ENCODE results near the gene GALNT18.

GALNT18 gene

DNA sequence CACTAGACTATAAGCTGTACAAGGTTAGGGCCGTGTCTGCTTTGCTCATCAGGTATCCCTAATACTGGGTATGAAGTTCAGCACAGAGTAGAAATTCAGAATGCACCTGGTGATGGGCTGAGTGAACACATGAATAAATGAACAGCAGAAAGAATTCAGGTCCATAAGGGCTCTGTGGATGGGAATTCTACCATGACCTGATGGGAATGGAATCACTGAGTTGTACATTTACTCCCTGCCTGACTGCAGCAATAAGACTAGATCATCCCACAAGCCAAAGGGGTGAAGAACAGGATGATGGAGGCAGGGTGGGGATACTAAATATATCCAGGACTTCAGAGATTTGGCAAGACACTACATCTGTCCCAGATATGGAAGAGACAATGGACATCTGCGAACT lies 182.2 kb downstream of the GALNT18 start:
- TF ChIP-seq, protein P1, sequence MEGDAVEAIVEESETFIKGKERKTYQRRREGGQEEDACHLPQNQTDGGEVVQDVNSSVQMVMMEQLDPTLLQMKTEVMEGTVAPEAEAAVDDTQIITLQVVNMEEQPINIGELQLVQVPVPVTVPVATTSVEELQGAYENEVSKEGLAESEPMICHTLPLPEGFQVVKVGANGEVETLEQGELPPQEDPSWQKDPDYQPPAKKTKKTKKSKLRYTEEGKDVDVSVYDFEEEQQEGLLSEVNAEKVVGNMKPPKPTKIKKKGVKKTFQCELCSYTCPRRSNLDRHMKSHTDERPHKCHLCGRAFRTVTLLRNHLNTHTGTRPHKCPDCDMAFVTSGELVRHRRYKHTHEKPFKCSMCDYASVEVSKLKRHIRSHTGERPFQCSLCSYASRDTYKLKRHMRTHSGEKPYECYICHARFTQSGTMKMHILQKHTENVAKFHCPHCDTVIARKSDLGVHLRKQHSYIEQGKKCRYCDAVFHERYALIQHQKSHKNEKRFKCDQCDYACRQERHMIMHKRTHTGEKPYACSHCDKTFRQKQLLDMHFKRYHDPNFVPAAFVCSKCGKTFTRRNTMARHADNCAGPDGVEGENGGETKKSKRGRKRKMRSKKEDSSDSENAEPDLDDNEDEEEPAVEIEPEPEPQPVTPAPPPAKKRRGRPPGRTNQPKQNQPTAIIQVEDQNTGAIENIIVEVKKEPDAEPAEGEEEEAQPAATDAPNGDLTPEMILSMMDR (IDR thresholded peaks at IDR 0.05; ENCODE audit: low read depth, low read length, missing control alignments) = no peak
- no peak for DNase-seq (ENCODE audit: low read depth)
- in situ Hi-C loops (cut with HindIII; ENCODE audit: low sequenced_read_pairs) = no loop called here
- no peak overlapping the region for H3K4me3 ChIP-seq (ENCODE audit: low read depth, low read length)

DNA sequence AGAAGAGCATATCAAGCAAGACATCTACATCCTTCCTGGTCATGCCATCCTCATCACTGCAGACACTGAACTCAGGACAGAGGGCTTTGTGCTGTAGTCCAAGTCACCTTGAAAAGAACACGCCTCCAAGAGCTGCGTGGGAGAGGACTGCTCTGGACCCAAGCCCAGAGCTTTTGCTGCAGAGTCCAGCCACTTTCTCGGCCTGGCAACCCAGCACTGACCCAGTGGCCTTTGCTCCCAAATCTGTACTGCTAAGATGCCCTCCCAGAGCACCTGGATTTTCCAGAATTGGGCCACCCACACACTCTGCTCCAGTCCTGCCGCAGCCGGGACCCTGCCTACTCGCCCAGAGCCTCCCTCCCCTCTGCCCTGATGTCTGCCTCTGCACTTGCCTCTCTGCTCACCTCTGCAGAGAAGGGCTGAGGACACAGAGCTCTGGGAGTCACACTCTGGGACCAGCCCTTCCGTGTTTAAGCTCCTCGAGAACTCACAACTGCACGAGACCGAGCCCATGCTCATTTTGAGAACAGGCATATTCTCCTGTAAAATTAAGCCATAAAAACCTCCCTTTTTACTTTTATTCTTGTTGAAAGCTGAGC lies 185.0 kb downstream of the GALNT18 start:
- no peak for DNase-seq (ENCODE audit: low read depth)
- H3K4me3 ChIP-seq (ENCODE audit: low read depth, low read length) = no peak overlapping the region
- TF ChIP-seq, protein P1 (IDR thresholded peaks at IDR 0.05; ENCODE audit: low read depth, low read length, missing control alignments) = no peak
- in situ Hi-C loops (cut with HindIII; ENCODE audit: low sequenced_read_pairs) = no loop called here

DNA sequence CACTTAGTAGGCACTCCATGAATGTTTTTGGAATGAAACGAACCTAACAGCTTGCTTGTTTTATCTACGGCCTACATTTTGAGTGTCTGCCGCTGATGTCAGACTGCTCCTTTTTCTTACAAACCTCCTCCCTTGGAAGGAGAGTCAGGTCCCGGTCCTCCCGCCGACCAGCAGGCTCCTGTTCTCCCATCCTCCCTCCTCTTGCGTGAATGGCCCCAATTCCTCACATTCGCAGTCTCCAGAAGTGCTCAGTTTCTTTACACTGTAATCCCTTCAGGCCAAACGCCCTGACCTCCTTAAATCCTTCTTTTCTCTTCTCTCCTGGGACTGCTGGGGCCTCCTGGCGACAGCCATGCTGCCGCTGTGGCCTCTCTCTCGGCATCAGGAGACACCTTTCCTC lies 186.2 kb downstream of the GALNT18 start:
- no peak for DNase-seq (ENCODE audit: low read depth)
- in situ Hi-C loops (cut with HindIII; ENCODE audit: low sequenced_read_pairs) = no loop called here

DNA sequence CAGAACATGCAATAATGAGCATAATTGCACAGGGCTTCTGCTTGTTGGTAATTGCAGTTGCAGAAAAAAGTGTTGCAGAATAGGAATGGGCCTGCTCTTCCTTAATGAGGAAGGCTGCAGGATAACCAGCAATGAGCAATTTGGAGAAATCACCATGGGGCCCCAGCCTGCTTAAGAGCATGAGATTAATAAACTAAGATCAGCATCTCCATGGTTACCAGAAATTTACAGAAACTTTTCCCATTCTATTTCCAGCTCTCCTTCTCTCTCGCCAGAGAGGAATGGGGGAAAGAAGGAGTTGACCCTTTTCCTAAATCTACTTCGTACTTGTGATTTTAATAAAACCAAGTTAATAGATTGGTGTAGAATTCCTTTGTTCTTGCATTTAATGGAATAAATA lies 187.8 kb downstream of the GALNT18 start:
- in situ Hi-C loops (cut with HindIII; ENCODE audit: low sequenced_read_pairs) = no loop called here
- no peak for DNase-seq (ENCODE audit: low read depth)
- TF ChIP-seq, protein P1 (IDR thresholded peaks at IDR 0.05; ENCODE audit: low read depth, low read length, missing control alignments) = no peak
- H3K4me3 ChIP-seq (ENCODE audit: low read depth, low read length) = no peak overlapping the region

More for the DNA sequence above, 186.2 kb downstream of the GALNT18 start:
- TF ChIP-seq, protein P1 (IDR thresholded peaks at IDR 0.05; ENCODE audit: low read depth, low read length, missing control alignments) = no peak
- no peak overlapping the region for H3K4me3 ChIP-seq (ENCODE audit: low read depth, low read length)

DNA sequence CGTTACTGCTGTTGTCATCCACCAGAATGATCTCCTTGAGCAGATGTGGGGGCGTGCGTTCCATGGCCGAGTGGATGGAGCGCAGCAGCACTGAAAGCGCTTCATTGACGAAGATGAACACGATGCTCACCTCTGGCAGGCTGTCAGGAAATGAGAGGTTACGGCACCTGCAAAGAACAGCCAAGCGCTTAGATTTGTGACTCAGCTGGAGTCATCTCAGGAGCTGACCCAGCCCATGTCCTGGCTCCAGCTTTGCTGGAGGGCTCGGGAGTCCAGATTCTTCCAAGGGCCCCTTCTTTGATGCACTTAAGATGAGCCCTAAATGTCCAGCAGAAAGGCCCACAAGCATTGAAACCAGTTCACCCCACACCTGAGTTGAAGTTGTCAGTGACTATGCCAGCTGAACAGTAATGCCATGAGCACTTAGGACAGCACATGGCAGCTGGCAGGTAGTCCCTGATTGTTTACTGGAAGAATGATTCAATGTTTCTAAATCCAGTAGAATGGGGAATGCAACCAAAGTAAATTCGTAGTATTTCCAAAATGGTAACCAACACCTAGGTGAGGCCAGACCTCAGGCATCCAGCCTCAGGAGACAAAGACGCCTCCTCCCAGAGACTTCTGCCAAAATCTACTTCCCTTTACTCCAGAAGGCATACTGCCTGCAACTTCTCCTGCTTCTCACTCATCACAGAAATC lies 189.0 kb downstream of the GALNT18 start:
- no peak for DNase-seq (ENCODE audit: low read depth)
- TF ChIP-seq, protein P1 (IDR thresholded peaks at IDR 0.05; ENCODE audit: low read depth, low read length, missing control alignments) = no peak
- no peak overlapping the region for H3K4me3 ChIP-seq (ENCODE audit: low read depth, low read length)
- in situ Hi-C loops (cut with HindIII; ENCODE audit: low sequenced_read_pairs) = no loop called here

DNA sequence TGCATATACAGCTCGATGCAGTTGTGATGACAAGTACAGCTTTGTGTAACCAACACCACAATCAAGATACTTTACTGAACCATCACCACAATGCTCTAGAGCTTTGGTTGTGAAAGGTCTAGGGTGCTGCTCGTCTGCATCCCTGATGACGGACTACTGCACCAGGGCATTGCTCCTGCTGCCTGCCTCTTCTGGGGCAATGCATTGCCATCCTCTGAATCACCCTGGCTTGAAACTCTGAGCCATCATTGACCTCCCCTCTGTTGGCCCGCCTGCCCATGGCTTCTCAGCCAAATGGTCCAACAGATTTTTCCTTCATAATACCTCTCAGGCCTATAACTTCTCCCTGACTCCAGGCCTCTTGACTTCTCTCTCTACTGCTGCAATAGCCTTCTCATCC lies 191.4 kb downstream of the GALNT18 start:
- in situ Hi-C loops (cut with HindIII; ENCODE audit: low sequenced_read_pairs) = no loop called here
- H3K4me3 ChIP-seq (ENCODE audit: low read depth, low read length) = no peak overlapping the region
- TF ChIP-seq, protein P1 (IDR thresholded peaks at IDR 0.05; ENCODE audit: low read depth, low read length, missing control alignments) = no peak
- no peak for DNase-seq (ENCODE audit: low read depth)

Measured in astrocyte of the cerebellum (primary cell).